KBM-7 (cell line): ENCODE measurements around the gene VILL.
"Not testable (repeated sequence)": the region's sequence is repeated elsewhere in the genome, so short reads cannot be mapped to it uniquely, and the experiment has no call there.

ENCODE experiments used
- DNase-seq: peaks from one replicate; pipeline ENCODE4 v3.0.0-alpha.2; 2015
- in situ Hi-C: fragments of 300-500 bp; cut with MboI; formaldehyde crosslinking; loops from 2 replicates; pipeline ENCODE4 v1.14.3; 2020; ENCODE audit warnings: low sequenced_read_pairs, low pct_unique_long_range_greater_than_20kb, mixed read lengths

The VILL gene

GRCh38 chr3:38027466-38028465, 37.2 kb downstream of the VILL start:
- in situ Hi-C loops = no loop called here
- no peak for DNase-seq

- DNase-seq = no peak
- in situ Hi-C loops = no loop called here
These were observed 38.2 kb downstream of the VILL start for GRCh38 chr3:38028621-38029361.

- no peak for DNase-seq
- in situ Hi-C loops = no loop called here
These were observed 39.0 kb downstream of the VILL start, which contains the start of gene PLCD1 for GRCh38 chr3:38029400-38030125. Gene PLCD1, minus strand, starts transcription at chr3:38029642. Its CDS starts 103 bp downstream, at chr3:38029539.

GRCh38 chr3:38030126-38031021, 39.8 kb downstream of the VILL start:
- DNase-seq = no peak
- in situ Hi-C loops = no loop called here

- DNase-seq = no peak
- in situ Hi-C loops = no loop called here
These were observed 40.7 kb downstream of the VILL start for GRCh38 chr3:38031022-38031994.

GRCh38 chr3:38032328-38032865, 41.8 kb downstream of the VILL start:
- in situ Hi-C loops = no loop called here
- no peak for DNase-seq

DNA sequence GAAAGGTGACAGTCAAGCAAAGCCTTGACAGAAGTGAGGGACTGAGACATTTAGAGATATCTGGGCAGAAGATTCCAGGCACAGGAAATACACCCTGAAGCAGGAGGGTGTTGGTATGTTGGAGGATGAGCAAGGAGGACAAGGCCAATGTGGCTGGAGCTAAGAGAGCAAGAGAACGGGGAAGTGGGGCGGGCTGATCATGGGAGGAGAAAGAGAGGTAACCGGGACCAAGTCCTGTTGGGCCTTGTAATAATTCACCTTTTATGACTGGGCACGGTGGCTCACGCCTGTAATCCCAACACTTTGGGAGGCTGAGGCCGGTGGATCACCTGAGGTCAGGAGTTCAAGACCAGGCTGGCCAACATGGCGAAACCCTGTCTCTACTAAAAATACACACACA, 43.0 kb downstream of the VILL start:
- in situ Hi-C loops, DNase-seq: not testable (repeated sequence)

DNA sequence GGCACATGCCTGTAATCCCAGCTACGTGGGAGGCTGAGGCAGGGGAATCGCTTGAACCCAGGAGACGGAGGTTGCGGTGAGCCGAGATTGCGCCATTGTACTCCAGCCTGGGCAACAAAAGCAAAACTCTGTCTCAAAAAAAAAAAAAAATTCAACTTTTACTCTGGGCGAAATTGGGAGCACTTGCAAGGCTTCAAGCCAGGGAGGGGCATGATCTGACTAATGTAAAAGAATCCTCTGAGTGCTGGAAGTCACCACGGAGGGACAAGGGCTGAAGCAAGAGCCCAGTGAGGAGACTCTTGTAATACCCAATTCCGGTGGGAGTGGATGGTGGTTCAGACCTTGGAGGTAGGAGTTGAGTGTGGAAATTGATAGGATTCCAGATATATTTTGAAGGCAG, 43.7 kb downstream of the VILL start:
- in situ Hi-C loops, DNase-seq: not testable (repeated sequence)

GRCh38 chr3:38036286-38036685, 45.7 kb downstream of the VILL start:
- in situ Hi-C loops = no loop called here
- no peak for DNase-seq

DNA sequence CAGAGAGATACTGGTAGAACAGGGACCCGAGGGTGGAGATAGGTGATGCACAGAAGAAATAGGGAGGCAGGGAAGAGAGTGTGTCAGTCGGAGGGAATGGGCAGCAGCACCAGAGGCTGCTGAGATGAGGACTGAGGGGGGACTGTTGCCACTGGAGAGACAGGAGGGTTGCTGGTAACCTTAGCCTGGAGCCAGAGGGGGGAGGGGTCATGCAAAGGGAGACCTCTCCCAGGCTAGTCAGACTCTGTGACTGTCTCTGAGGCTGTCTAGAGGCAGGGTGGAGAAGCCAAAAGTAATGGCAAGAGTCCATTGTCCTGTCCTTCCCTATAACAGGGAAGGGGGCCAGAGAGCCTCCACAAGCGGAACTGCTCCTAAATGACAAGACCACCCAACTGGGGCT, 46.3 kb downstream of the VILL start:
- DNase-seq = no peak
- in situ Hi-C loops = no loop called here

DNA sequence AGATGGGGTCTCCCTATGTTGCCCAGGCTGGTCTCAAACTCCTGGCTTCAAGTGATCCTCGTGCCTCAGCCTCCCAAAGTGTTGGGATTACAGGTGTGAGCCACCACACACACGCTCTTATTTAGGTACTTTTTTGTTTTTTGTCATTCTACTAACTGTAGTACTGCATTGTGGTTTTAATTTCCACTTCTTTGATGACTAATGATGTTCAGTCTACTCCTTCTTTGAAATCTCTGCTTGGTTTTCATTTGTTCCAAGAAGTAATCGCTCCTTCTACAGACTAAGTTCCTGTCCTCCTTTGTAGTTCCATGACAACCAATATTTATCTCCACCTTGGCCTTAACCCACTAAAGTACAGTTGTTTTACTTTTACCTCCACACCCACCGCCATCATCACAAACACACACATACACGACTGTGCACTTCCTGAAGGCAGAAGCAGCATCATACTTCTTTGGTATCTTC, 47.9 kb downstream of the VILL start:
- DNase-seq = no peak
- in situ Hi-C loops = no loop called here

GRCh38 chr3:38039101-38039898, 48.7 kb downstream of the VILL start, which contains the start of gene DLEC1:
Gene DLEC1, plus strand, starts transcription at chr3:38039208. Its CDS starts 18 bp downstream, at chr3:38039226.
- no peak for DNase-seq
- in situ Hi-C loops = no loop called here

GRCh38 chr3:38039899-38040261, 49.3 kb downstream of the VILL start:
- DNase-seq = peak; percentile 83
- in situ Hi-C loops = no loop called here

GRCh38 chr3:38040401-38040800, 49.8 kb downstream of the VILL start:
- no peak for DNase-seq
- in situ Hi-C loops = no loop called here

- in situ Hi-C loops = no loop called here
These were observed 52.9 kb downstream of the VILL start for GRCh38 chr3:38043486-38043885.

GRCh38 chr3:38046027-38046426, 55.4 kb downstream of the VILL start:
- in situ Hi-C loops = no loop called here
- no peak for DNase-seq

More at GRCh38 chr3:38043486-38043885, 52.9 kb downstream of the VILL start:
- DNase-seq = no peak
